GM12891 (cell line): ENCODE data around the gene CASTOR2.
"Not testable (repeated sequence)": the region's sequence is repeated elsewhere in the genome, so short reads cannot be mapped to it uniquely, and the experiment has no call there.

Experiments used
- PAX5 ChIP-seq: IDR thresholded peaks from 2 replicates; pipeline ENCODE4 v1.6.1; 2011; ENCODE audit warnings: low read length, moderate library complexity, mild to moderate bottlenecking; ENCODE audit not compliant: insufficient read depth, severe bottlenecking
- POLR2A ChIP-seq: IDR thresholded peaks from 2 replicates; pipeline ENCODE4 v1.6.1; 2011; ENCODE audit warnings: low read depth, low read length, control low read depth
- POLR2AphosphoS5 ChIP-seq: IDR thresholded peaks from 2 replicates; pipeline ENCODE4 v1.6.1; 2011; ENCODE audit warnings: low read depth, low read length, control low read depth
- POU2F2 ChIP-seq: IDR thresholded peaks from 2 replicates; pipeline ENCODE4 v1.6.1; 2011; ENCODE audit warnings: low read depth, mild to moderate bottlenecking, control low read depth, low read length, moderate library complexity
- SPI1 ChIP-seq: IDR thresholded peaks from 2 replicates; pipeline ENCODE4 v1.6.1; 2011; ENCODE audit warnings: low read depth, low read length, control low read depth

DNA sequence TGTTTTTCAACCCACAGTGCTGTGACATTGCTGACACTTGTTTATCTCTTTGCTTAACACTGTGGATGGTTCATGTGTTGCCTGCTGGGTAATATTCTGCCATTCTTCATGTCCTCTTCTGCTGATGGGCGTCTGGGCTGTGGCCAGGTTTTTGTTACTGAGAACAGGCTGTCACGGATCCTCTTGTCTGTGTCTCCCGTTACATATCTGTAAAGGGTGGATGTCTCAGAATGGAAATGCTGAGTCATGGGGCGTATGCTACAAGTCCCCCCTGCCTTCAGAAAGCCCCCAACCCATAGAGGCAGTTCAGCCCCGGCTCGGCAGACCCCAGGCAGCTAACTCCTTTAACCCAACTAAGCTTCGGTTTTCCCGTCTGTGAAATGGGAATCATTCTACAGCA lies 33.3 kb downstream of the CASTOR2 start:
- TF ChIP-seq PAX5, POLR2AphosphoS5, POLR2A, SPI1, POU2F2: not testable (repeated sequence)
